Adipose tissue (tissue), 3 donors: ENCODE results near the gene PCARE. TPM values are rescaled to one million over a fixed set of nuclear protein-coding genes. Genes with fewer than 3 reads are reported as not detected.

Experiments used
- H3K27ac ChIP-seq: one replicate; pipeline ENCODE4 v1.5.1; 2013; ENCODE audit warnings: low read depth, low read length
- WGBS, 3 donors: extraction: QIAGEN DNeasy Blood & Tissue Kit; methylation state at CpG; one replicate each; pipeline ENCODE4 v1.1.7; 2013; 5-methylcytosine and 5-hydroxymethylcytosine counted together
- polyA plus RNA-seq, 3 donors: library from polyadenylated mRNA; stranded (reverse); fragments of 200-250 nt; gene quantifications; one replicate each; pipeline ENCODE4 v1.2.3, GENCODE V29; 2013
- donor health status: healthy with polysubstance abuse.
- donor health status: Bipolar disorder and iron deficiency.
- donor health status: healthy.

The PCARE gene
- polyA plus RNA-seq, 3 donors: 0.01 to 0.11 (median 0.07) TPM

DNA sequence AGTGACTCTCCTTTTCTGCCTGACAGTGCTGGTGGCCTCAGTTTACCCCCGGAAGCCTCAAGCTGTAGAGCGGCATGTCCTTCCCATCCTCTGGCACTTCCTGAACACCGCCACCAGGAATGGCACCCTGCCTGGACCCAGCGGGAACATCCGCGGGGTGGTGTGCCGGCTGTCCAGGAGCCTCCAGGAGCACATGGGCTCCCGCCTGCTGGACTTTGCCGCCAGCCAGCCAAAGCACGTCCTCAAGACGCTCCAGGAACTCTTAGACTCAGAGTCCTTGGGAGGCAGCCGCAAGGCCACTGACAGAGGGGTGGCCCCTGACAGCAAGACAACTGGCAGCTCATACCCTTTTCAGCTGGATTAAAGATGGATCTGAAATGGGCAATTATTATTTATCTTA lies 22.6 kb downstream of the PCARE start:
- 94 to 95% (median 95%) methylated on average over 12 of the region's 12 CpGs for WGBS, 3 donors
- no peak overlapping the region for H3K27ac ChIP-seq

GRCh38 chr2:29050591-29050990 lies 23.7 kb downstream of the PCARE start:
- H3K27ac ChIP-seq: no peak overlapping the region
- WGBS, 3 donors: 67 to 89% (median 84%) methylated on average over 8 of the region's 8 CpGs

GRCh38 chr2:29047083-29047845 lies 27.1 kb downstream of the PCARE start:
- 91 to 93% (median 92%) methylated on average over 9 of the region's 9 CpGs for WGBS, 3 donors
- no peak overlapping the region for H3K27ac ChIP-seq

- no peak overlapping the region for H3K27ac ChIP-seq
- 77 to 100% (median 92%) methylated on average over 2 of the region's 2 CpGs for whole genome bisulfite sequencing, 3 donors
Measured at GRCh38 chr2:29046321-29046720, 28.0 kb downstream of the PCARE start.

DNA sequence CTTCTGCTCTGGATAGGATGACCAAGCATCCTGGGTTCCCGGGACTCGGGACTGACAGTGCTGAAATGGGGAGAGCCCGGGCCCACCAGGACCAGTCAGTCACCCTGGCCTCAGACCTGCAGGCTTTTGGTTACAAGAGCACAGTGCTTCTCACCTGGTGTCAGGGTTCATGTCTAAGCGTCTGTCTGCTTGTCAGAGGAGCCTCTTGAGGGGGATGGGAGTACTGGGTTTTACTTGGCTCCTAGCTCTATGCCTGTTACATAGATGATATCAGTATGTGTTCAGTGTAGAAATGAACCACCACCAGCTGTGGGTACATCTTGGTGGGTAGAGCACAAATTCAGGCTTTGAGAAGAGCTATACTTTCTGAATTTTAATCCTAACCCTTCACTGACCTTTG lies 29.9 kb downstream of the PCARE start:
- 92 to 96% (median 94%) methylated on average over 4 of the region's 4 CpGs for WGBS, 3 donors
- no peak overlapping the region for H3K27ac ChIP-seq

GRCh38 chr2:29042561-29043075 lies 31.7 kb downstream of the PCARE start:
- 22 to 56% (median 55%) methylated on average over 9 of the region's 9 CpGs for whole genome bisulfite sequencing, 3 donors
- no peak overlapping the region for H3K27ac ChIP-seq

DNA sequence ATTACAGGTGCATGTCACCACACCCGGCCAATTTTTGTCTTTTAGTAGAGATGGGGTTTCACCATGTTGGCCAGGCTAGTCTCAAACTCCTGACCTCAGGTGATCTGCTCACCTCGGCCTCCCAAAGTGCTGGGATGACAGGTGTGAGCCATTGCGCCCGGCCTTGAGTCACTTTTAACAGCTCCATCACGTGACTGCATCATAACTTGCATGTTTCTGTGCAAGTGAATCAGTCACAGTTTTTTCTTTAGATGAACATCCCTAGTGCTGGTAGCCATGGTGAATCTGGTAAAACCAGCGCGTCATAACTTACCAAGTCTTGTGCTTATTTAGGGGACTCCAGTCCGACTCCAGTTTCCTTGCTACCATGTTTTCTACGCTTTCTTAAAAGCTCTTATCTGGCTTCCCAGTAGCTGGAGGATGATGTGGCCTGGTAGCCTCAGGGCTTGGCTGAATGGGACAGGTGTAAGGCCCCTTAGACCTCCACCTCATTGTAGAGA lies 33.1 kb downstream of the PCARE start:
- whole genome bisulfite sequencing, 3 donors: 91 to 96% (median 96%) methylated on average over 9 of the region's 9 CpGs

DNA sequence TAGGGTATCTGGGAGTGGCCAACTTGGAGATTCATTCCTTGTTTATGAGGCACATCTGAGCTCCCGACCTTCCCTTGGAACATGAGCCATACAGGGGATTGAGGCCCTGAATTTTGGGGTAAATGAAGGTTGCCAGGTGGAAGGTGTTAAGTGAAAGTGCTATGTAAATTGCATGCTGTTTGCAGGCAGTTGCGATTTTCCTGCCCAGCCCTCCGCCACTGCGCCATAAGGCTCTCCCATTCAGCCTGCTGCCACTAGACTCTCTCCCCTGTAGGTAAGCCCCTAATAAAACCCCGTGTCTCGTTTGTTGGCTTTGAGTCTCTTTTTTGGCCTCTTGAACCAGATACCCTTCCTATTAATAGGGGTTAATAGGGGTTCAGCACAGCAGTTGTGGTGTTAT lies 33.8 kb downstream of the PCARE start:
- WGBS, 3 donors: 73 to 85% (median 79%) methylated on average over 6 of the region's 6 CpGs
- no peak overlapping the region for H3K27ac ChIP-seq

More for the DNA sequence above, 33.1 kb downstream of the PCARE start:
- no peak overlapping the region for H3K27ac ChIP-seq

- no peak overlapping the region for H3K27ac ChIP-seq
- 61 to 80% (median 68%) methylated on average over 4 of the region's 4 CpGs for WGBS, 3 donors
Measured at GRCh38 chr2:29039718-29040480, 34.4 kb downstream of the PCARE start.

DNA sequence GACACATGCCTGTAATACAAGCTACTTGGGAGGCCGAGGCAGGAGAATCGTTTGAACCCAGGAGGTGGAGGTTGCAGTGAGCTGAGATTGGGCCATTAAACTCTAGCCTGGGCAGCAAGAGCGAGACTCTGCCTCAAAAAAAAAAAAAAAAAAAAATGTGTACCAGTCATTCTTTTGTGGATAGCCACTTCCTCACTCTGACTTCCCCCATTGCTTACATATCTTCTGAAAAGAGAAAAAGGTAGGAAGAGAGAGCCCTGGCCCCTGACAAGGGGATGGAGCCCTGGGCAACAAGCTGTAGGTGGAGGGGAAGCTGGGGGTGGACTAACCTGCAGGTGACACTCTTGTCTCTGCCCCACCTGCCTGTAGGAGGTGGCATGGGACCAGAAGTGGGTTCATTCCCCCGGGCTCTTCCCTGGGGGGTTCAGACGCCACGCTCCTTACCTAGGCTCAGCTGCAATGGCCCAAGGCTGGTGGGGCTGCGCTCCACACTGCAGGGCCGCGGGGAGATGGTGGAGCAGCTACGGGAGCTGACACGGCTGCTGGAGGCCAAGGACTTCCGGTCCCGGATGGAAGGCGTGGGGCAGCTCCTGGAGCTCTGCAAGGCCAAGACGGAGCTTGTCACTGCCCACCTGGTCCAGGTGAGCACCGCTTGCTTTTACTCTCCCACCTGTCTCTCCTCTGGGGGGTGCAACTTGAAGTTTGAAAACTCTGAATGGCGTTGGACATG lies 39.1 kb downstream of the PCARE start:
- H3K27ac ChIP-seq: no peak overlapping the region
- 89 to 95% (median 90%) methylated on average over 17 of the region's 17 CpGs for WGBS, 3 donors

- 70 to 86% (median 72%) methylated on average over 6 of the region's 6 CpGs for WGBS, 3 donors
Measured at GRCh38 chr2:29033656-29034055, 40.7 kb downstream of the PCARE start.

DNA sequence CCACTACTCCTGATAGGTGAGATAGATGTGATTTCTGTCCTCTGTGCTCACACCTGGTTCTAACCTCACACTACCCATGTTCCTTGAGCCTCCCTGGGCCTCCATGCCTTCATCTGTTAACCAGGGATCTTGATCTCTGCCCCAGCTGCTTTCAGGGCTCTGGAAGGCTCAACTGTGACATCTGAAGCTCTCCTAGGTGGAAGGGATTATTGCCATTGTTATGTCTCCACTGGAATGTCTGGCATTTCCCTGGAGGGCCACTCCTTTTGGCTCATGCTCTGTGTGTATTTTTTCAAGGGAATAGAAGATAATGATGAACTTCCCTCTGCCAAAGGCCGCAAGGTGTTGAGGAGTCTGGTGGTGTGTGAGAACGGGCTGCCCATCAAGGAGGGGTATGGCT lies 41.2 kb downstream of the PCARE start:
- H3K27ac ChIP-seq: no peak overlapping the region
- WGBS, 3 donors: 53 to 65% (median 60%) methylated on average over 2 of the region's 2 CpGs

More at GRCh38 chr2:29033656-29034055, 40.7 kb downstream of the PCARE start:
- no peak overlapping the region for H3K27ac ChIP-seq

DNA sequence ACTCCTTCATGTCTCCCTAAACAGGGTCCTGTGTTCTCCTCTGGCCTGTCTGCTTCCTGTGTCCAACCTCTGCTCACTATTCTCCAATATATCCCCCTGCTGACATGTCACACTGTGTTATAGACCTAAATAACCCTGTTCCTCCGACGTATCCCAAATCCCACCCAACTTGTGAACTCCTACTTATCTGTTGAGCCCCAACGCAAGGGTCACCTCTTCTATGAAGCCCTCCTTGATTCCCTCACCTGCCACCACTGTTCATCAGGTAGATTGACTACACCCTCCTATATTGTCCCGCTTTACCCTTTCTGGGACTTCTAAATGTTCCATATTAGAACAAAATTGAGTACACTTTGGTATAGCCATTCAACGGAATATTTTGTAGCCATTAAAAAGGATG lies 42.1 kb downstream of the PCARE start:
- H3K27ac ChIP-seq: no peak overlapping the region
- WGBS, 3 donors: 92 to 98% (median 96%) methylated on average over 5 of the region's 5 CpGs

- no peak overlapping the region for H3K27ac ChIP-seq
Measured at GRCh38 chr2:29031046-29031445, 43.3 kb downstream of the PCARE start.

GRCh38 chr2:29025711-29026110 lies 48.6 kb downstream of the PCARE start:
- no peak overlapping the region for H3K27ac ChIP-seq
- 81 to 94% (median 85%) methylated on average over 3 of the region's 3 CpGs for WGBS, 3 donors

- H3K27ac ChIP-seq: no peak overlapping the region
- WGBS, 3 donors: 75 to 91% (median 90%) methylated on average over 4 of the region's 4 CpGs
Measured at GRCh38 chr2:29024882-29025430, 49.4 kb downstream of the PCARE start.

GRCh38 chr2:29023188-29023587 lies 51.1 kb downstream of the PCARE start:
- no peak overlapping the region for H3K27ac ChIP-seq
- WGBS, 3 donors: 88 to 92% (median 89%) methylated on average over 4 of the region's 4 CpGs

- 76 to 85% (median 81%) methylated on average over 6 of the region's 6 CpGs for WGBS, 3 donors
Measured at GRCh38 chr2:29022679-29023078, 51.6 kb downstream of the PCARE start.

More at GRCh38 chr2:29022679-29023078, 51.6 kb downstream of the PCARE start:
- no peak overlapping the region for H3K27ac ChIP-seq
